ENCODE measurements around the gene UBASH3A.

- TF ChIP-seq EZH2phosphoT487 (IDR thresholded peaks at IDR 0.05; ENCODE audit: borderline replicate concordance) (no peak), POLR2A (IDR thresholded peaks at IDR 0.05; ENCODE audit: borderline replicate concordance, extremely low read depth, insufficient read depth, insufficient read length) (no peak), CTCF (IDR thresholded peaks at IDR 0.05 in 2 of 3, conservative IDR thresholded peaks at IDR 0.05 in 1 of 3; ENCODE audit: borderline replicate concordance in 1 of 3, insufficient read depth in 1 of 3, low read depth in 2 of 3, low read length in 2 of 3) (no peak), POLR2AphosphoS5 (IDR thresholded peaks at IDR 0.05; ENCODE audit: low read depth, low read length) (no peak), REST (IDR thresholded peaks at IDR 0.05; ENCODE audit: low read depth) (no peak)
- TF ChIP-seq, protein P1, sequence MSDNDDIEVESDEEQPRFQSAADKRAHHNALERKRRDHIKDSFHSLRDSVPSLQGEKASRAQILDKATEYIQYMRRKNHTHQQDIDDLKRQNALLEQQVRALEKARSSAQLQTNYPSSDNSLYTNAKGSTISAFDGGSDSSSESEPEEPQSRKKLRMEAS (IDR thresholded peaks at IDR 0.05) = no peak
Measured at GRCh38 chr21:42362700-42363099, 41.0 kb upstream of the UBASH3A start.

Data from HCT116 (cell line).